CD8-positive, alpha-beta memory T cell (primary cell): ENCODE measurements around the gene LEMD2. TPM values are rescaled to one million over a fixed set of nuclear protein-coding genes. Genes with fewer than 3 reads are reported as not detected.

Experiments used
- CTCF ChIA-PET: fragments of 350-600 bp; sonication (Branson Sonifier 250); formaldehyde crosslinking; loops from one replicate; lab custom pipeline; 2021; ENCODE audit warnings: antibody characterized with exemption; lab: Charles Lee
- POLR2A ChIA-PET: fragments of 350-600 bp; sonication (Branson Sonifier 250); formaldehyde crosslinking; loops from one replicate; lab custom pipeline; 2021; ENCODE audit warnings: antibody characterized with exemption; lab: Charles Lee
- DNase-seq, 5 donors: peaks; one replicate each; pipeline versions ENCODE4 v3.0.0 to v3.0.0-alpha.2; 2020 to 2022; ENCODE audit warnings: mixed read lengths in 1 of 5
- H3K27ac ChIP-seq: one replicate; pipeline ENCODE4 v1.7.0; 2013; ENCODE audit warnings: low read depth, mild to moderate bottlenecking, low read length, moderate library complexity
- H3K27me3 ChIP-seq: 2 replicates; pipeline ENCODE4 v1.7.0; 2013; ENCODE audit warnings: low read length, mild to moderate bottlenecking; ENCODE audit not compliant: insufficient read depth, poor library complexity, severe bottlenecking
- H3K36me3 ChIP-seq: 2 replicates; pipeline ENCODE4 v1.7.0; 2013; ENCODE audit warnings: mild to moderate bottlenecking, low read length, moderate library complexity; ENCODE audit not compliant: insufficient read depth
- H3K4me1 ChIP-seq: 2 replicates; pipeline ENCODE4 v1.7.0; 2013; ENCODE audit warnings: mild to moderate bottlenecking, low read length, moderate library complexity; ENCODE audit not compliant: insufficient read depth
- H3K4me3 ChIP-seq: 2 replicates; pipeline ENCODE4 v1.7.0; 2013; ENCODE audit warnings: mild to moderate bottlenecking, low read length
- H3K9me3 ChIP-seq: 2 replicates; pipeline ENCODE4 v1.7.0; 2013; ENCODE audit warnings: mild to moderate bottlenecking, low read length
- H3K27ac Mint-ChIP-seq, 8 donors: one replicate each; pipeline ENCODE4 v1.8.0; 2020 to 2021; ENCODE audit warnings: mixed read lengths in 8 of 8, mild to moderate bottlenecking in 6 of 8, inconsistent platforms in 3 of 8, moderate library complexity in 3 of 8
- H3K27me3 Mint-ChIP-seq, 2 donors: one replicate each; pipeline ENCODE4 v1.8.0; 2020 to 2021; ENCODE audit warnings: mixed read lengths in 2 of 2, mild to moderate bottlenecking in 1 of 2, moderate library complexity in 1 of 2
- H3K36me3 Mint-ChIP-seq, 3 donors: one replicate each; pipeline ENCODE4 v1.8.0; 2020 to 2021; ENCODE audit warnings: mixed read lengths in 3 of 3, inconsistent platforms in 1 of 3, mild to moderate bottlenecking in 1 of 3
- H3K4me1 Mint-ChIP-seq, 3 donors: one replicate each; pipeline ENCODE4 v1.8.0; 2020 to 2021; ENCODE audit warnings: mixed read lengths in 3 of 3, inconsistent platforms in 1 of 3, mild to moderate bottlenecking in 1 of 3
- H3K4me3 Mint-ChIP-seq, 7 donors: one replicate each; pipeline ENCODE4 v1.8.0; 2020 to 2021; ENCODE audit warnings: mixed read lengths in 7 of 7, mild to moderate bottlenecking in 6 of 7, moderate library complexity in 4 of 7, inconsistent platforms in 2 of 7
- H3K9me3 Mint-ChIP-seq, 5 donors: one replicate each; pipeline ENCODE4 v1.8.0; 2020 to 2022; ENCODE audit warnings: mixed read lengths in 5 of 5, mild to moderate bottlenecking in 3 of 5, moderate library complexity in 2 of 5, inconsistent platforms in 1 of 5
- polyA plus RNA-seq: library from polyadenylated mRNA; unstranded; fragments of 300-500 nt; fragmentation: Illumina TruSeq; gene quantifications from one replicate; pipeline ENCODE4 v1.2.3, GENCODE V29; 2021
- total RNA-seq, 2 experiments: library from RNA; stranded (reverse); gene quantifications; one replicate each; pipeline ENCODE4 v1.2.3, GENCODE V29; 2021

The LEMD2 gene
- total and polyA plus RNA-seq, 3 experiments from 2014 or later: 45.4 to 55.5 (median 51.8) TPM

DNA sequence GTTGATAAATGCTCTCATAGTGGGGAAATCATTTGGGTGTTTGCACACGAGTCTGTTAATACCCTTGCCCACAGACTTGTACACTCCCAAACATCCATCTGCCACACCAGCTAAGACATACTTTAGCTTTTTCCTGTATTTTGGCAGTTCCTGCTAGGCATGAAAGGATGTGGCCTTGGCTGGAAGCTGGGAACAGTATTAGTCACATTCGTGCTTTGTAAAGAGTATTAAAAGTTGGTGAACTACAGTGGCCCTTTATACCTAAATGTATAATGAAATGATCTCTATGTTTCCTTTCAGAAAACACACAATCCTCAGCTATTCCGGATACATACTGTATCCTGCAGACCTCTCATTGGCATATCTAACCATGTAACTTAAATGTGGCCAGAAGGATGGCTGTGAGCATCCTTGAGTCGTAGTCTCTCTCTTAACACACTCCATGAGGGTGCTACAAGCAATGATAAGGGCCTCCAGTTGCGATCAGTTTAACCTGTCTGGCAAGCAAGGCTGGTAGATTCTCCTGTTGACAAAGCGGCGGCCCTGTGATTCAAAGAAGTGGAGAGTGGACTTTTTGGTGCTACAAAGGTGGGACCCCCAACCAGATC, 1.5 kb downstream of the LEMD2 start:
- Mint-ChIP-seq H3K27ac (peak overlapping the region; percentile 94 to 99 (median 98)), H3K36me3 (peaks cover 0 to 54% (median 1%) of the 10 kb centered on the region in 3 donors), H3K9me3 (no peaks in the 10 kb centered on the region), H3K4me1 (peaks cover 56 to 66% (median 63%) of the 10 kb centered on the region in 3 donors), H3K4me3 (peak overlapping the region; percentile 90 to 99 (median 96)), H3K27me3 (no peaks in the 10 kb centered on the region)
- Histone ChIP-seq H3K36me3 (peaks cover 31% of the 10 kb centered on the region), H3K27ac (peak overlapping the region; percentile 89), H3K27me3 (no peaks in the 10 kb centered on the region), H3K4me1 (peaks cover 32% of the 10 kb centered on the region), H3K9me3 (no peaks in the 10 kb centered on the region), H3K4me3 (peak overlapping the region; percentile 57)
- no peak for DNase-seq
- POLR2A ChIA-PET: interaction anchor here (0.7 to 2.0 kb wide), 2 partner anchors 117 to 639 kb away, joined by 4 to 7 read pairs; partner anchors contain the start of gene RPS10
- CTCF ChIA-PET: interaction anchor here (0.7 to 3.5 kb wide), 8 partner anchors 10 to 368 kb away, joined by 3 to 20 read pairs (median 3); no protein-coding TSS in a partner anchor

DNA sequence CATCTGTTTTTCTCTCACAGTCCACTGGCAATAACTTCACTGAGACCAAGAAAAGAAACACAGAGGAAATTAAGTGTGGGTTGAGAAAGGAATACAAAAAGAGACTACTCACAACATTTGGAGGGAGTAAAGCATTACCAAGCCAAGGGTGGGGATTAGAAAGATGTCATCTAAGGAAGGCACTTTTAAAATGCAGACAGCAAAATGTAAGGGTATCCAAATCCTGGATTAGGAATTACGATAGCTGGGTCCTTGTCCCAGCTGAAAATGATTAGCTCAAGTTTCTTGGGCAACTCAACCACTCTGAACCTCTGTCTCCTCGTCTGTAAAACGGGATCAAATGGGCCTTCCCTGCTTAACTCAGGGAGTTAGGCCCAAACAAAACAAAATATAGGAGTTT, 2.2 kb downstream of the LEMD2 start:
- Histone ChIP-seq H3K36me3 (peaks cover 34% of the 10 kb centered on the region), H3K9me3 (no peaks in the 10 kb centered on the region), H3K27ac (no peak overlapping the region), H3K4me1 (peaks cover 32% of the 10 kb centered on the region), H3K4me3 (peak overlapping the region; percentile 57), H3K27me3 (no peaks in the 10 kb centered on the region)
- no peak for DNase-seq
- CTCF ChIA-PET: interaction anchor here (0.7 to 3.5 kb wide), 4 partner anchors 13 to 241 kb away, joined by 3 to 20 read pairs (median 4); no protein-coding TSS in a partner anchor
- Mint-ChIP-seq H3K27me3 (no peaks in the 10 kb centered on the region), H3K27ac (peak overlapping the region in 6 of 8 donors; percentile 51 to 99 (median 98)), H3K9me3 (no peaks in the 10 kb centered on the region), H3K4me1 (peaks cover 61 to 72% (median 68%) of the 10 kb centered on the region in 3 donors), H3K36me3 (peaks cover 5 to 61% (median 5%) of the 10 kb centered on the region in 3 donors), H3K4me3 (peak overlapping the region; percentile 90 to 99 (median 96))
- POLR2A ChIA-PET: no interaction called here

DNA sequence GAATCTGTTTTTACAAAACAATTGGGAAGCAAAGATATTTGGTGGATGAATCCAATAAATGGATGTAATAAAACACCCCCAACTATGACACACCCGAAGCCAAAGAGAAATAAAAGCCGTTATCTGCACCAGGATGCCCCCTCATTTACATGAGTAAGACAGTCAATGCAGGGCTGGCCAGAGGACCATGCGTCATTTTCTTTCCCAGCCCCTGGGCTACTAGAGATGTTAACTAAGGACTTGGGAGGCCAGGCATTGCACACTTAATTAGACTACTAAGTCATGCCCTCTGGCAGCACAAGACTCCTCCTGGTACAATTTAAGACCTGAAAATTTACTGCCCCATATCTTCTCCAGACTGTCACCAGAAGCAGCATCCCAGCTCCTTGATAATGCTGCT, 3.2 kb downstream of the LEMD2 start:
- no peaks in the 10 kb centered on the region for H3K27me3 ChIP-seq
- Mint-ChIP-seq H3K4me1 (peaks cover 61 to 73% (median 72%) of the 10 kb centered on the region in 3 donors), H3K4me3 (peak overlapping the region; percentile 29 to 98 (median 66)), H3K9me3 (no peaks in the 10 kb centered on the region), H3K27me3 (no peaks in the 10 kb centered on the region), H3K36me3 (peaks cover 5 to 71% (median 5%) of the 10 kb centered on the region in 3 donors), H3K27ac (peak overlapping the region in 4 of 8 donors; percentile 23 to 94 (median 58))
- no peaks in the 10 kb centered on the region for H3K9me3 ChIP-seq
- no peak overlapping the region for H3K4me3 ChIP-seq
- DNase-seq: no peak
- ChIA-PET CTCF (interaction anchor here (3.5 kb wide), 1 partner anchor 15 kb away, joined by 20 read pairs; no protein-coding TSS in a partner anchor), POLR2A (no interaction called here)
- peaks cover 40% of the 10 kb centered on the region for H3K36me3 ChIP-seq
- H3K4me1 ChIP-seq: peaks cover 32% of the 10 kb centered on the region
- H3K27ac ChIP-seq: no peak overlapping the region

DNA sequence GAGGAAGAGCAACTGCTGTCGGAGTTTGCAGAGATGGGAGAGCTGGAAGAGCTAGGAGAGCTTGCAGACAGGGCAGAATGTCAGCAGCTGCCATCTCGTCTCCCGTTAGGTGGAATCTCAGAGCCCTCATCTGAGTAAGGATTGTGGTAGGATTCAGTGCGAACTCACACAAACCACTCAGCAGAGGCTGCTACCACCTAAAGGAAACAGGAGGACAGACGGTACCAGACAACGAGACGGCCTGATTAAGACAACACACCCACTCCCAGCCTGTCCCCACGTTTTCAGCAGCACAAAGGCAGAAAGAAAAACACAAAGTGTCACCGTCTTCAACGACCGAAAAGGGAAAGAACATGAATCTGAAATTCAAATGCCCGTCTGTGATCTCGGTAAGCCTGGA, 4.1 kb downstream of the LEMD2 start:
- Histone ChIP-seq H3K4me1 (peaks cover 32% of the 10 kb centered on the region), H3K27me3 (no peaks in the 10 kb centered on the region), H3K4me3 (no peak overlapping the region), H3K36me3 (peaks cover 49% of the 10 kb centered on the region), H3K9me3 (no peaks in the 10 kb centered on the region), H3K27ac (no peak overlapping the region)
- no peak for DNase-seq
- ChIA-PET POLR2A (no interaction called here), CTCF (no interaction called here)
- H3K27ac Mint-ChIP-seq: peak overlapping the region in 3 of 8 donors; percentile 23 to 94 (median 74)
- peak overlapping the region in 2 of 7 donors; percentile 41 to 72 for H3K4me3 Mint-ChIP-seq
- no peaks in the 10 kb centered on the region for H3K9me3 Mint-ChIP-seq
- peaks cover 64 to 69% (median 68%) of the 10 kb centered on the region in 3 donors for H3K4me1 Mint-ChIP-seq
- H3K36me3 Mint-ChIP-seq: peaks cover 5 to 81% (median 5%) of the 10 kb centered on the region in 3 donors
- H3K27me3 Mint-ChIP-seq: no peaks in the 10 kb centered on the region

DNA sequence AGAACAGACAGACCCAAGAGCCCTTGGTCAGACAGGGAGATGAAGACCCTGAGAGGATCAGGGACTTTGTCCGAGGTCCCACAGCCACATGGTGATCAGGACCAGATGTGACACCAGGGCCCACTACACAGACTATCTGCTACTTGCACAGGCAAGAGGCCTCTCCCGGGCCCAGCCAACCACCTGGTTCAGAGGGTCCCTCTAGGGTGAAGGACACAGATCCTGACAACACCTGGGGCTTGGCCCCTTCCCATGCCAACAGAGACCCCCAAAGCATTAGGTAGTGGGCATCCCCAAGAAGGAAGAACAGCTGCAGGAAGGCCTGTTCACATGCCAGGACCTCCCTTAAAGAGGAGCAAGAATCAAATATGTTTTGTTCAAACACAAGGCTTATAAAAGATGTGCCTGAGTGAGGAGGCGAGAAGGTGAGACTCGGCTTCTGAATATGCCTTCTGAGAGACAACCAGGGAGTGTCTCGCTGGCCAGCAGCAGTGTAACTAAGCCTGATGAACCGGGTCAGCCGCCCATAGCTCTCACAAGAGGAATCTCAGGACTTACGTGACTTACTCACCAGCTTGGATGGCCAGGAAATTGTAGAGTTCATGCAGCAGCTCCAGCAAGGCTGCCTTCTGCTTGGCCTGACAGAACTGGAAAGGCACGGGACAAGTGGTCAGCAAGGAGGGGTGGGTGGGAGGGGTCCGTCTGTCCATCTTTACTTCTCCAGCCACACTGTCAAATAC, 5.0 kb downstream of the LEMD2 start:
- no peak for DNase-seq
- no peak overlapping the region for H3K4me3 ChIP-seq
- peak overlapping the region in 1 of 8 donors; percentile 55 for H3K27ac Mint-ChIP-seq
- ChIA-PET CTCF (no interaction called here), POLR2A (no interaction called here)
- H3K27me3 Mint-ChIP-seq: no peaks in the 10 kb centered on the region
- no peak overlapping the region for H3K27ac ChIP-seq
- H3K4me1 Mint-ChIP-seq: peaks cover 56 to 61% (median 59%) of the 10 kb centered on the region in 3 donors
- peaks cover 5 to 89% (median 9%) of the 10 kb centered on the region in 3 donors for H3K36me3 Mint-ChIP-seq
- H3K27me3 ChIP-seq: no peaks in the 10 kb centered on the region
- H3K4me1 ChIP-seq: peaks cover 32% of the 10 kb centered on the region
- H3K9me3 ChIP-seq: no peaks in the 10 kb centered on the region
- peak overlapping the region in 2 of 7 donors; percentile 37 to 40 for H3K4me3 Mint-ChIP-seq
- H3K36me3 ChIP-seq: peaks cover 58% of the 10 kb centered on the region
- no peaks in the 10 kb centered on the region for H3K9me3 Mint-ChIP-seq

DNA sequence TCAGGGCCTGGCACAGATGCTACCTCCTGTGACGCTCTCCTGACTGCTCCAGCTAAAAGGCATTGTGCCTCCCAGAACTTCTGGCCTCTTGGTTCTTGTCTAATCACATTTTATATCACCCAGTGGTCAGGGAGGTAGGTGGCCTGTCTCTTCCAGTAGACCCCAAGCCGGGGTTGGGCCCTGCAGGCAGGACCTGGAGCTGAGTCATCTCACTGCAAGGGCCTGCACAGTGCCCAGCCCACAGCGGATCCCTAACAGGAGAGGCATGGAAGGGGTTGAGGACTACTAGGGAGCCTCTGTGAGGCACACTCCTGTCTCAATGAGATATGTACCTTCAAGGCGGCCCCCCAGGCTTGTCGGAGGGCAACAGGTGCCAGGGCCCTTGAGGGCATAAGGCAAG, 6.4 kb downstream of the LEMD2 start:
- ChIA-PET POLR2A (no interaction called here), CTCF (interaction anchor here (2.0 kb wide), 1 partner anchor 11 kb away, joined by 6 read pairs; no protein-coding TSS in a partner anchor)
- H3K27ac Mint-ChIP-seq: peak overlapping the region in 1 of 8 donors; percentile 75
- Histone ChIP-seq H3K27ac (no peak overlapping the region), H3K4me1 (peaks cover 28% of the 10 kb centered on the region), H3K4me3 (no peak overlapping the region), H3K27me3 (no peaks in the 10 kb centered on the region), H3K9me3 (no peaks in the 10 kb centered on the region), H3K36me3 (peaks cover 72% of the 10 kb centered on the region)
- peaks cover 5 to 98% (median 13%) of the 10 kb centered on the region in 3 donors for H3K36me3 Mint-ChIP-seq
- H3K9me3 Mint-ChIP-seq: no peaks in the 10 kb centered on the region
- DNase-seq: no peak
- H3K27me3 Mint-ChIP-seq: no peaks in the 10 kb centered on the region
- peaks cover 51 to 54% (median 53%) of the 10 kb centered on the region in 3 donors for H3K4me1 Mint-ChIP-seq
- H3K4me3 Mint-ChIP-seq: no peak overlapping the region

DNA sequence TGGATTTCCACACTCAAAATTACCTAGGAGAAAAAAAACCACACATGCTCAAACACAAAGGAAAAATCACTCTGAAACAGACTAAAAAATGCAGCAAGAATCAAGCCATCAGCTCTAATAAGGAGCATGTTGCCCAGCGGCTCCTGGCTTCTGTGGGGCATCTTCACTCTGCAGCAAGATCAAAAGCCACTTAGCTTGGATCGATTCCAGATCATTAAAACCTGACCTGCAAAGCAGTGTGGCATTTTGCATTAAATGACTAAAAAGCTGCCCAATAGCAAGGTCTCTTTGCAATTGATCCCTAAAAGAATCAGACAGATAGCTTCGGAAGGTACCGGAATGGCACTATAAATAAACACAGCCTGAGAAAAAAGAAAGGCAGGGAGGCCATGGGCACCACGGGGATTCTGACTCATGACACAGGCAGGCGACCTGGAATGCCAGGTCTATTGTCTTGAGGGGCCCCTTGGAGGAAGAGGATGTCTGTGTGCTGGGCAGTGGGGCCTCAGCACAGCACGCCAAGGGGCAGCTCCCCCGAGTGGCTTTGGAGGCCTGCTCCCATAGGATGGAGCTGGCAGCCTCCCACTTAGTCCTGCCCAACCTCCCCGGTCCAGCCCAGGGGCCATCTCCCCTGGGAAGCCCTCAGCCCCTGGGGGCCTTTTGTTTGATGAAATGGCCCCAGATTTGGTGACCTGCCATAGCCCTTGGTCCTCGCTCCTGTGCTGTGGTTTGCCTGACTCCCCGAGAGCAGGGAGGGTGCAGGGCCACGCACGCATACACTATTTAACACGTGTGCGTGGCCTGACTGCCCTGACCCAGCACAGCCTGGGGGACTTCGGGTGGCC, 7.6 kb downstream of the LEMD2 start:
- Histone ChIP-seq H3K36me3 (peaks cover 84% of the 10 kb centered on the region), H3K9me3 (no peaks in the 10 kb centered on the region), H3K4me3 (no peak overlapping the region), H3K27ac (no peak overlapping the region), H3K4me1 (peaks cover 16% of the 10 kb centered on the region), H3K27me3 (no peaks in the 10 kb centered on the region)
- peaks cover 39 to 42% (median 41%) of the 10 kb centered on the region in 3 donors for H3K4me1 Mint-ChIP-seq
- DNase-seq: no peak
- CTCF ChIA-PET: interaction anchor here (1.1 to 3.7 kb wide), 3 partner anchors 10 to 246 kb away, joined by 5 to 13 read pairs (median 6); no protein-coding TSS in a partner anchor
- POLR2A ChIA-PET: interaction anchor here (0.5 kb wide), 1 partner anchor 533 kb away, joined by 3 read pairs; no protein-coding TSS in a partner anchor
- no peak overlapping the region for H3K27ac Mint-ChIP-seq
- peaks cover 7 to 99% (median 15%) of the 10 kb centered on the region in 3 donors for H3K36me3 Mint-ChIP-seq
- peak overlapping the region in 1 of 7 donors; percentile 61 for H3K4me3 Mint-ChIP-seq
- H3K9me3 Mint-ChIP-seq: no peaks in the 10 kb centered on the region
- H3K27me3 Mint-ChIP-seq: no peaks in the 10 kb centered on the region
